ENCODE data around the gene ARMC6.

The ARMC6 gene

GRCh38 chr19:19079571-19079970 is 46.2 kb downstream of the ARMC6 start:
- H3K36me3 ChIP-seq (ENCODE audit: control insufficient read depth, insufficient read depth, low read length), result peaks cover 3% of the 10 kb centered on the region; the same call in 1 of the 2 replicates
- no peaks in the 10 kb centered on the region for H3K27me3 ChIP-seq (replicated peaks; ENCODE audit: control insufficient read depth, insufficient read depth, low read length)
- H3K4me3 ChIP-seq (replicated peaks; ENCODE audit: low read depth, low read length), result no peak overlapping the region
- no peak for TF ChIP-seq CTCF (IDR thresholded peaks at IDR 0.05; ENCODE audit: insufficient read depth, low read length, poor library complexity, severe bottlenecking)
- no peak for DNase-seq (ENCODE audit: extremely low read depth, insufficient read length)

GRCh38 chr19:19081642-19082151 is 48.3 kb downstream of the ARMC6 start:
- DNase-seq (ENCODE audit: extremely low read depth, insufficient read length), result no peak
- Histone ChIP-seq H3K36me3 (ENCODE audit: control insufficient read depth, insufficient read depth, low read length) (peaks cover 3% of the 10 kb centered on the region; the same call in 1 of the 2 replicates), H3K27me3 (replicated peaks; ENCODE audit: control insufficient read depth, insufficient read depth, low read length) (no peaks in the 10 kb centered on the region), H3K4me3 (replicated peaks; ENCODE audit: low read depth, low read length) (no peak overlapping the region)
- TF ChIP-seq CTCF (IDR thresholded peaks at IDR 0.05; ENCODE audit: insufficient read depth, low read length, poor library complexity, severe bottlenecking), result no peak

- no peak for TF ChIP-seq CTCF (IDR thresholded peaks at IDR 0.05; ENCODE audit: insufficient read depth, low read length, poor library complexity, severe bottlenecking)
- H3K27me3 ChIP-seq (replicated peaks; ENCODE audit: control insufficient read depth, insufficient read depth, low read length), result no peaks in the 10 kb centered on the region
- H3K36me3 ChIP-seq (ENCODE audit: control insufficient read depth, insufficient read depth, low read length), result peaks cover 3% of the 10 kb centered on the region; the same call in 1 of the 2 replicates
- H3K4me3 ChIP-seq (replicated peaks; ENCODE audit: low read depth, low read length), result no peak overlapping the region
- DNase-seq (ENCODE audit: extremely low read depth, insufficient read length), result no peak
Measured at GRCh38 chr19:19083413-19084178, 50.2 kb downstream of the ARMC6 start.

GRCh38 chr19:19087676-19088075 is 54.3 kb downstream of the ARMC6 start:
- DNase-seq (ENCODE audit: extremely low read depth, insufficient read length), result no peak
- no peak overlapping the region for H3K4me3 ChIP-seq (replicated peaks; ENCODE audit: low read depth, low read length)
- peaks cover 3% of the 10 kb centered on the region; the same call in 1 of the 2 replicates for H3K36me3 ChIP-seq (ENCODE audit: control insufficient read depth, insufficient read depth, low read length)
- TF ChIP-seq CTCF (IDR thresholded peaks at IDR 0.05; ENCODE audit: insufficient read depth, low read length, poor library complexity, severe bottlenecking), result no peak
- no peaks in the 10 kb centered on the region for H3K27me3 ChIP-seq (replicated peaks; ENCODE audit: control insufficient read depth, insufficient read depth, low read length)

GRCh38 chr19:19094513-19094912 is 61.1 kb downstream of the ARMC6 start:
- H3K36me3 ChIP-seq (ENCODE audit: control insufficient read depth, insufficient read depth, low read length), result peaks cover 11% of the 10 kb centered on the region
- no peak for TF ChIP-seq CTCF (IDR thresholded peaks at IDR 0.05; ENCODE audit: insufficient read depth, low read length, poor library complexity, severe bottlenecking)
- no peak overlapping the region for H3K4me3 ChIP-seq (replicated peaks; ENCODE audit: low read depth, low read length)
- no peak for DNase-seq (ENCODE audit: extremely low read depth, insufficient read length)
- no peaks in the 10 kb centered on the region for H3K27me3 ChIP-seq (replicated peaks; ENCODE audit: control insufficient read depth, insufficient read depth, low read length)

Measured in GM06990 (cell line).